ENCODE measurements around the gene METTL24.

Gene METTL24

DNA sequence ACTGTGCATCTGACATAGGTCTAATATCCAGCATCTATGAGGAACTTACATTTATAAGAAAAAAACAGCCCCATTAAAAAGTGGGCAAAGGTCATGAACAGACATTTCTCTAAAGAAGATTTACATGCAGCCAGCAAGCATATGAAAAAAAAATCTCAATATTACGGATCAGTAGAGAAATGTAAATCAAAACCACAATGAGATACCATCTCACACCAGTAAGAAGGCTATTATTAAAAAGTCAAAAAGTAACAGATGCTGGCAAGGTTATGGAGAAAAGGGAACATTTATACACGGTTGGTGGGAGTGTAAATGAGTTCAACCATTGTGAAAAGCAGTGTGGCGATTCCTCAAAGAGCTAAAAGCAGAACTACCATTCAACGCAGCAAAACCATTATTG, 13.1 kb downstream of the METTL24 start:
- Mint-ChIP-seq H3K9me3 (no peaks in the 10 kb centered on the region), H3K27me3 (ENCODE audit: low read depth, poor library complexity) (no peaks in the 10 kb centered on the region), H3K27ac (no peak overlapping the region), H3K4me3 (no peak overlapping the region), H3K4me1 (peaks cover 74% of the 10 kb centered on the region), H3K36me3 (ENCODE audit: low read depth) (peaks cover 3% of the 10 kb centered on the region)
- no peak for DNase-seq
- TF ChIP-seq, protein P1, sequence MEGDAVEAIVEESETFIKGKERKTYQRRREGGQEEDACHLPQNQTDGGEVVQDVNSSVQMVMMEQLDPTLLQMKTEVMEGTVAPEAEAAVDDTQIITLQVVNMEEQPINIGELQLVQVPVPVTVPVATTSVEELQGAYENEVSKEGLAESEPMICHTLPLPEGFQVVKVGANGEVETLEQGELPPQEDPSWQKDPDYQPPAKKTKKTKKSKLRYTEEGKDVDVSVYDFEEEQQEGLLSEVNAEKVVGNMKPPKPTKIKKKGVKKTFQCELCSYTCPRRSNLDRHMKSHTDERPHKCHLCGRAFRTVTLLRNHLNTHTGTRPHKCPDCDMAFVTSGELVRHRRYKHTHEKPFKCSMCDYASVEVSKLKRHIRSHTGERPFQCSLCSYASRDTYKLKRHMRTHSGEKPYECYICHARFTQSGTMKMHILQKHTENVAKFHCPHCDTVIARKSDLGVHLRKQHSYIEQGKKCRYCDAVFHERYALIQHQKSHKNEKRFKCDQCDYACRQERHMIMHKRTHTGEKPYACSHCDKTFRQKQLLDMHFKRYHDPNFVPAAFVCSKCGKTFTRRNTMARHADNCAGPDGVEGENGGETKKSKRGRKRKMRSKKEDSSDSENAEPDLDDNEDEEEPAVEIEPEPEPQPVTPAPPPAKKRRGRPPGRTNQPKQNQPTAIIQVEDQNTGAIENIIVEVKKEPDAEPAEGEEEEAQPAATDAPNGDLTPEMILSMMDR (IDR thresholded peaks at IDR 0.05), result no peak

GRCh38 chr6:110342759-110343158, 15.4 kb downstream of the METTL24 start:
- no peak overlapping the region for H3K27ac Mint-ChIP-seq
- H3K4me3 Mint-ChIP-seq, result no peak overlapping the region
- DNase-seq, result no peak
- no peaks in the 10 kb centered on the region for H3K27me3 Mint-ChIP-seq (ENCODE audit: low read depth, poor library complexity)
- H3K36me3 Mint-ChIP-seq (ENCODE audit: low read depth), result no peaks in the 10 kb centered on the region
- peaks cover 54% of the 10 kb centered on the region for H3K4me1 Mint-ChIP-seq
- no peaks in the 10 kb centered on the region for H3K9me3 Mint-ChIP-seq
- TF ChIP-seq, protein P1 (IDR thresholded peaks at IDR 0.05), result no peak

DNA sequence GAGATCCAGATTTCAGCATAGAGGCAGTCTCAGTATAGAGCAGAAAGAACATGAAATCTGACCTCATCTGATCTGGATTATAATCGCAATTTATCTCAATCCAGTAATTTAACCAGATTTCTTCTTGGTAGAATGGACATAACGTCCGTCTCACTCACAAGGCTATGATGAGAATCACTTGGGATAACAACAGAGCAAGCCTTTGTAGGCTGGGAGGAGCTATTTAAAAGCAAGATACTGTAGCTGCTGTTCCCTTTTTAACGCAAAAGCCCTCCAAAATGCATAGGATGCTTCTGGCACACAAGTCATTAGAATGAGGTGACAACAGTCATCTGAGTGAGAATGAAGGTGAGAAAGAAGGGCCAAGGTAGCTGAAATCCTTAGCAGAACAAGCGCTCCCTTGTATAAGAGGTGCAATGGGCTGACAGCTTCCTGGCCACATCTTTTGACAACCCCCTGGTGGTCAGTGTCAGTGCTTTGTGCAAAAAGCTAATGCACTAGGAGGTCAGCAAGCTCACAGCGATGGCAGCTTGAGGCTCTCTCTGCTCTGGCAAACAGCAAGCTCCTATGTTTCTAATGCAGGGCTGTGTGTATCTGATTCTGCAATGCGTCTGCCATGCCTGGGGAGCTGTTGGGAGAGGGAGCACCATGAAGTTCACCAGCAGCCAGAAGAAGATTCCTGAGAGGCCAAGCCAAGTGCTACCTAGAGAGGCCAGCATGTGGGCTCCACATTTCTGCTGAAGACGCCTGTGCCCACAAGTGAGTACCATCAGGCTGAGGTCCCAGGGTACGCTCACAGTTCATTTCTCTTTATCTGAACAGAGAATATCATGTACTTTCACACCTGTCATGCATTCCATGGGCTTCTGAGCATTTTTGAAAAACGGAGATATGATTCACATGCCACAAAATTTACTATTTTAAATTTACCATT, 16.2 kb downstream of the METTL24 start:
- H3K9me3 Mint-ChIP-seq, result no peaks in the 10 kb centered on the region
- peaks cover 54% of the 10 kb centered on the region for H3K4me1 Mint-ChIP-seq
- no peaks in the 10 kb centered on the region for H3K27me3 Mint-ChIP-seq (ENCODE audit: low read depth, poor library complexity)
- H3K4me3 Mint-ChIP-seq, result no peak overlapping the region
- no peaks in the 10 kb centered on the region for H3K36me3 Mint-ChIP-seq (ENCODE audit: low read depth)
- H3K27ac Mint-ChIP-seq, result peak overlapping the region; percentile 80
- DNase-seq, result peak; percentile 49
- TF ChIP-seq, protein P1 (IDR thresholded peaks at IDR 0.05), result peak; percentile 58

- no peaks in the 10 kb centered on the region for H3K27me3 Mint-ChIP-seq (ENCODE audit: low read depth, poor library complexity)
- H3K36me3 Mint-ChIP-seq (ENCODE audit: low read depth), result no peaks in the 10 kb centered on the region
- no peak overlapping the region for H3K27ac Mint-ChIP-seq
- no peak for DNase-seq
- H3K4me1 Mint-ChIP-seq, result peaks cover 52% of the 10 kb centered on the region
- TF ChIP-seq, protein P1 (IDR thresholded peaks at IDR 0.05), result no peak
- H3K4me3 Mint-ChIP-seq, result no peak overlapping the region
- H3K9me3 Mint-ChIP-seq, result no peaks in the 10 kb centered on the region
Observed at GRCh38 chr6:110341067-110341466, 17.1 kb downstream of the METTL24 start.

DNA sequence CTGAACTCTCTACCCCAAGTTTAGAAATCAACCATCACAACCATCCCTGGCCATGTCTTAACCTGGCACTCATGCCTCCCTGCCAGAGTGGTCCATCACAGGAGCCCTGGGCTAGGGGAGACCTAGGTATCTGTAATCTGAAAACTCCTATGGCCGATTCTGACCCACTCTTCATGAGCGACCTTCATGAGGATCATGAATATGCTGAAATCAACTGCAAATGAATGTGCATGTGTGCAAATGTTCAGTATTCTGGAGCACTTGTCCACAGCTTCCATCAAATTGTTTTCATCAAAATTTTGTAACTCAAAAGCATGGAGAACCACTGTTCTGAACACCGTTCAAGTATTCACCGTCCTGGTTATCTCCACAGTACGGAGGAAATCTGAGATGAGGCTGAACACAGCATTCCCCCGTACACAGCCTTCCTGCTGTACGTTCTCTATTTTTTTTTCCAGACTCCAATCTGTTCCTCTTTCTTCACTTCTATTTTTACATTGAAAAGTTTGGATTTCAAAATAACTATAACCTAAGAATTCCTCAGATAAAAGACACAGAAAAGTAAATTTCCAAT, 17.7 kb downstream of the METTL24 start:
- Mint-ChIP-seq H3K27ac (no peak overlapping the region), H3K27me3 (ENCODE audit: low read depth, poor library complexity) (no peaks in the 10 kb centered on the region), H3K4me3 (no peak overlapping the region), H3K9me3 (no peaks in the 10 kb centered on the region), H3K36me3 (ENCODE audit: low read depth) (no peaks in the 10 kb centered on the region), H3K4me1 (peaks cover 46% of the 10 kb centered on the region)
- no peak for DNase-seq
- TF ChIP-seq, protein P1 (IDR thresholded peaks at IDR 0.05), result no peak
